Measurements from ENCODE around the gene LMF2.
A peak's percentile ranks its signal among the peaks of the same experiment; 100 is the strongest.

Gene LMF2

DNA sequence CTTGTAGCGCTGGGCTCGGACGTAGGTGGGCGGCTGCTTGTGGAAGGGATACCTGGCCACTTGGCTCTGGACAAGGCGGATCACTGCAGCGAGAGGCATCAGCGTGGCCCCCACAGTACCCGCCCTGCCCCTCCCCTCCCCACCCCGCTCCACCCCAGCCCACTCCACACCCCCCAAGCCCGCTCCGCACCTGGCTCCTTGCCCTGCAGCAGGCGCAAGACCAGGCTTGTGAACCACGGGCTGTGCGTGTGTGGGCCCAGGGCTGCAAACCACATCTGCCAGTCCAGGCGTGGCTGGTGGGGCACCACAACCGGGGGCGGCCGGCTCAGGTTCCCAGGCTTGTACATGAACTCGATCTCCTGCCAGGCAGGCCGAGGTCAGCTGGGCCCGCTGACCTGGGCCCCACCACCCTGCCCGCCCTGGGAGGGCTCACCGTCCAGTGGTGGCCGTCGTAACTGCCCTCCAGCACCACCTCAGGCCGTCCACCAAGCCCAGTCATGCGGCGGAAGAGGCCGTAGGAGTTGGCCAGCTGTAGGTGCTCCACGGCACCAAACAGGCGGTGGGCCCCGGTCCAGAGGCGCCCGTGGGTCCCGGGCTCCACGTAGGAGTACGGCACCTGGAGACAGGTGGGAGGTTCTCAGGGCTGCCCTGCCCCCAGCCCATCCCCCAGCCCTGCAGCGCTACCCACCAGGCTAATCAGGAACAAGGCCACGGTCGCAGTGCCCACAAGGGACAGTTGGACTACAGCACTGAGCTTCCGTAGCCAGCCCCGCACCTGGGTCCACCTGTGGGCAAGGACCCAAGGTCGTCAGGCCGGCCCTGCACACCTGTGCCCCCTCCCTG, 2.9 kb downstream of the LMF2 start:
- no peak for DNase-seq (ENCODE audit: low read depth)

DNA sequence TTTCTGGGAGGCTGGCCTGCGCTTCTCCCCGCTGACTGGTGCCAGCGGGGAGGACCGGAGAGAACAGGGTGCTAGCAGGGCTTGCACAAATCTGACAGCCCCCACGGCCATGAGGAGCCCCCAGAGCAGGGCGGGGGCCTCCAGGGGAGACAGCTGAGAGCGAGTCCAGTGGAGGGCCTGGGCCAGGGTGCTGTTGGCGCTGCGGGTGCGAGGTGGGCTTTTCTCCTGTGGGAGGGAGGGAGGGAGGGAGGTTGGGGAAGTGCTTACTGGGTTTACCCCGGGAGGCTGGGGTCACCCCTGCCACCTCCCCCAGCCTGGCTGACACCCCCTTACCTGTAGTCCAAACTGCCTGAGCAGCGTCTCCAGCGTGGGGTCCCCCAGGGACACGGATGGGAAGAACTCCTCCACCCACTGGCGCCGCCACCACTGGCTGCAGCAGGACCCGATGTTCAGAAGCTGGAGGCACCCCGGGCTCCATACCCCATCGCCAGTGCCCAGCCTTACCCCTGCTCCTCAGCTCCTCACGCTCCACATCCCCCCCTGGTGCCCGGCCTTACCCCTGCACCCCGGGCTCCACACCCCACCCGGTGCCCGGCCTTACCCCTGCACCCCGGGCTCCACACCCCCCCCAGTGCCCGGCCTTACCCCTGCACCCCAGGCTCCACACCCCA, 3.9 kb downstream of the LMF2 start:
- DNase-seq (ENCODE audit: low read depth) = no peak

DNA sequence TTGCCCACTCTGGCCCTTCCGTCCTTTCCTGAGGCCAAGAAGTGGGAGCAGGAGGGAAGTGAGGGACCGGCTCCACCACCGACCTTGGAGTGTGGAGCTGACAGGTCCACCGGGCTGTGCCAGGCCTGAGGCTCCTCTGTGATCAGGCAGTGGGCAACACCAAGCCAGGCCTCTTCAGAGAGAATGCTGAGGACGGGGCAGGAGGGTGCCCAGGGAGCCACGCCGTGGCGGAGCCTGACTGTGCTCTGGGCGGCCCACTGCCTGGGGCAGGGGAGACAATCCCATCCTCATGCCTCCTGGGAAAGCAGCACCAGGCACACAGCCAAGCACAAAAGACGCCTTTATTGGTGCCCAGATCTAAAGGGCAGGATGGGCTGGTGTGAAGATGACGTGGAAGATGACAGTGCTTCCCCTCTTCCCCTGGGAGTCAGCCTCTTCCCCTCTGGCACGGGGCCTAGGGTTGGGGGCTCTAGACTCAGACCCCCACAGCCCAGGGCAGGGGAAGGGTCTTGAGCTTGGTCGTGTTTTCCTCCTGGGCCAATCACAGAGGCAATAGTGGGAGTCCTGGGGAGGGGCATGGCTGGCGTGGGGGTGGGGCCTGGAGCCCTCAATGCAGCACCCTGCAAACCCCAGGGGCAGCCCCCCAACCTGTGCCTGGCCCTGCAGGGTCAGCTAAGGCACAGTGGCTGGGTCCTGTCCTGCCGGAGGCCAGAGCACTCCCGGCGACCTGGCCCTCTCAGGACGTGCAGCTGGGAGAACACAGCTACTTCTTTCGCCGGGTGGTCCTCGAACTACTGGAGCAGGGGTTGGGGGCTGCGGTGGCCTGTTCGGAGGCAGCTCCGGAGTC, 4.7 kb downstream of the LMF2 start:
- DNase-seq (ENCODE audit: low read depth) = no peak

DNA sequence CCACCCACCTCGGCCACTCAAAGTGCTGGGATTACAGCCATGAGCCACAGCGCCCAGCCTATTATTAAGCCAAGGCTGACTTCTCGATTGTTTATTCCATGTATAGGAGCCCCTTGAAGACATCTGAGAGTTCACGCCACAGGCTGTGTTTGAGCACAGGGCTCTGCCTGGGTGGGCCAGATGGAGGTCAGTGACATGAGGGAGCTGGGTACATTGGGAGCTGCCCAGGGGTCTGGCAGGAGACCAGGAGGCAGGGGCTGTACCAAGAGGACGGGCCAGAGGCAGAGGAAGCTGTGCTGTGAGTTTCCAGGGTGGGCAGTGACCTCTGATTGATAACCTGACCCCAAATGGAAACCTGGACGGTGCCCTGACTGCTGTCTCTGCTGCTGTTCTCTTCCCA, 5.4 kb downstream of the LMF2 start:
- DNase-seq (ENCODE audit: low read depth) = no peak

DNA sequence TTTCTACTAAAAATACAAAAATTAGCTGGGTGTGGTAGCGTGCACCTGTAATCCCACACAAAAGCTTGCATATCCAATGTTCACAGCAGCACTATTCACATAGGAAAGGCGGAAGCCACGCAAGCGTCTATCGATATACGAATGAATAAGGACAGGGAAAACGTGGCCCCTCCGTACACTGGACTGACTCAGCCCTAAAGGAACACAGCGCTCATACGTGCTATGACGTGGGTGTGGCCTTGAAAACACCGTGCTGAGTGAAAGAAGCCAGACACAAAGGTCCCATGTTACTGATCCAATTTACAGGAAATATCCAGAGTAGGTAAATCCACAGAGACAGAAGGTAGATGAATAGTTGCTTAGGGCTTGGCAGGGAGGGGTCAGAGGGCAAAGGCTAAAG, 7.0 kb downstream of the LMF2 start:
- no peak for DNase-seq (ENCODE audit: low read depth)

DNA sequence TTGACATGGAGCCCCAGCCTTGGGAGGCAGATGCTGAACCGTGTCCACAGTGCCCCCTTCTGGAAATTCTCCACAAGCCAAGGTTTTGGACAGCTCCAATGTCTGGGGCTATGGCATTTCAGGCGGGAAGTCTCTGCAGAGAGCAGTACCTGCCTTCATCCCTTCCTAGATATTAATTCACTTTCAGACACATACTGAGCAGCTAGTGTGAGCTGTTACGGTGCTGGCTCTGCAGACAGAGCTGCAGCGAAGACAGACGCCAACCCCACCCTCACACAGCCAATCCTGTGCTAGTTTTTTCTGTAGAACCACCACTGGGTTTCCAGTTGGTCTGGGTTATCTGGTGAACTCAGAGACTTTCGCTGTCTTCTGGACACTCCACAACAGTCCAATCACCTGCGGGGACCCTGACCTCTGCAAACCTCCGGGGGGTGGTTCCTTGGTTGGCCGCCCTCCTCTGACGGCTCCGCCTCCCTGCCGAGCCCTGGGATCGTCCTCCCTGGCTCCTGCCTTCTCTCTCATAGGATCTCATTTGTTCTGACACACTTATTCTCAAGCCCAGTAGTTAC, 9.1 kb downstream of the LMF2 start:
- peak; percentile 75 for DNase-seq (ENCODE audit: low read depth)

DNA sequence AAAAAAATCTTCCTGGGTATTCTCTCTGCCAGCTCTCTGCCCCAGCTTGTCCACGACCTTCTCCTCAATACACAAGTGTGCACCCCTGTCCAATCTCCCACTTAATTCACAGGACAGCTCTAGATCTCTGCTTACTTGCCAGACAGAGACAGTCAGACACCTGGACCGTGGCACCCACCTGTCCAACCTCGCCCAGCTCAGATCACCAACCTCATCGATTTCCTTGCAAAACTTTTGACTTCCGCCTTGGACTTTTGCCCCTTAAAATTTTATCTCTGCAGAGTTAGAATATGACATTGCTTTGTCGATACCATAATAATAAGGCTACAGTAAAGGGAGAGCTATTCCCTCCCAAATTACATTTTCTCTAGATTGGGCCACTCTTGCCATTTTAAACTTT, 10.4 kb downstream of the LMF2 start:
- DNase-seq (ENCODE audit: low read depth) = no peak

DNA sequence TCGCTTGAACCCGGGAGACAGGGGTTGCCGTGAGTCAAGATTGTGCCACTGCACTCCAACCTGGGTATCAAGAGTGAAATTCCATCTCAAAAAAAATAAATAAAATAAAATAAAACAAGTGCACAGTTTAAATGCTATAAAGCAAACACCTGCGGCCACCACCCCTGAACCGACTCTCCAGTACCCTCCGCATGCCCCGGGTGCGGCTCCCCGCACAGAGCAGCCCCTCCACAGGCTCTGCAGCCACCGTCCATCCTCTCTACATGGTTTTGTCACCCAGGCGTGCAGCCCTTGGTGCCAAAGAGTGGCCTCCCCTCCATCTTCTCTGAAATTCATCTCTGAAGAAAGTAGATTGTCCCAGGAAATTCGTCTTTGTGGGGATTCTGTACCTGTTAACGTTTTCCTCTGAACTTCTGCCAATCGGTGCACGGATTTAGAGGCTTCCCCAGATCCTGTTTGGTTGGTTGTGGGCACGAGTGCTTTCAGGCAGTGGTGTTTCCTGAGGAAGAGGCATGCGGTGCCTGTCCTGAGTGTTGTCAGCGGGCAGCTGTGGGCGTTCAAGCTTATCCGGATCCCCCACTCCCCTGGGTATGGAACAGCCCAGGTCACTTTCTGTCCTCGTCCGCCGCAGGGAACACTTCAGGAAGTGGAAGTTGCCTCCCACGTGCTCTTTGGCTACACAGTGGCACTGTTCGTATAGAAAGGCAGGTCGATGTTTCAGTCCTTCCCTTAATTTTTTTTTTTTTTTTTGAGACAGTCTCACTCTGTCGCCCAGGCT, 16.8 kb downstream of the LMF2 start:
- DNase-seq (ENCODE audit: low read depth) = no peak

DNA sequence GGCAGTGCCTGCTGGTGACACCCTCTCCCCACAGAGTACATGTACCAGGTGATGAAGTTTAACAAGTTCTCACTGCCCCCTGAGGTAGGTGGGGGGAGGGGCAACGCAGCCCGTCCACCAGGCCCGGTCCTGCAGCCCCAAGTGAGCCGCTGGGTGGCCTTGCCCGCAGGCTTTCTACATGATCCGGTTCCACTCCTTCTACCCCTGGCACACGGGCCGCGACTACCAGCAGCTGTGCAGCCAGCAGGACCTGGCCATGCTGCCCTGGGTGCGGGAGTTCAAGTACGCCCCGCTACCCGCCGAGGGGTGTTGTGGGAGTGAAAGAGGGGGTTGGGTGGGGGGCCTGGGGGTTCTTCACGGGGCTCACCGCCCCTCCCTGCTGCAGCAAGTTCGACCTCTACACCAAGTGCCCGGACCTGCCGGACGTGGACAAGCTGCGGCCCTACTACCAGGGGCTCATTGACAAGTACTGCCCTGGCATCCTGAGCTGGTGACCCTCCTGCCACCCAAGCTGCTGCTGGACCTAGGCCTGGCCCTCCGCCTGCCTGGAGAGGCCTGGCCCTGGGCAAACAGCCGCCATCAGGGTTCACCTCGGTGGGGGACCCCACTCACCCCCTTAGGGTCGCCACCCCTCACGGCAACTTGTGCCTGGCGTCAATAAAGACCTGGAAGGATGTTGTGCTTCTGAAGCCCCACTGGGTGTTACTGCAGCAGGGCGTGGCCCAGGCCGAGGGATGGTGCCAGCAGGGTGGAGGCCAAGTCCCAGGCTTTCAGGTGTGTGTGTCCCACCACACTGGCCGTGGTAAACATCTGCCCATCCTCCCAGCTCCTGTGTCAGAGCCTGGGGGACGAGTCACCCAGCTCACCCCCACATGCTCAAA, 17.9 kb downstream of the LMF2 start:
- DNase-seq (ENCODE audit: low read depth) = no peak

DNA sequence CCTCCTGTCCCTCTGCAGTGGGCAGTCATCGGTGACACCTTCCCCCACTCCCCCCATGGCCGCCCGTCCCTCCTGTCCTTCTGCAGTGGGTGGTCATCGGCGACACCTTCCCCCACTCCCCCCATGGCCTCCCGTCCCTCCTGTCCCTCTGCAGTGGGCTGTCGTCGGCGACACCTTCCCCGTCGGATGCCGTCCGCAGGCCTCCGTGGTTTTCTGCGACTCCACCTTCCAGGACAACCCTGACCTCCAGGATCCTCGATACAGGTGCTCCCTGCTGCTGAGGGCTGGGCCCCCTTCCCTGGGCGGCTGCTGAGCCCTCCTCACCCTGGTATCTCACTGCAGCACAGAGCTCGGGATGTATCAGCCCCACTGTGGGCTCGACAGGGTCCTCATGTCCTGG, 18.6 kb downstream of the LMF2 start:
- no peak for DNase-seq (ENCODE audit: low read depth)

DNA sequence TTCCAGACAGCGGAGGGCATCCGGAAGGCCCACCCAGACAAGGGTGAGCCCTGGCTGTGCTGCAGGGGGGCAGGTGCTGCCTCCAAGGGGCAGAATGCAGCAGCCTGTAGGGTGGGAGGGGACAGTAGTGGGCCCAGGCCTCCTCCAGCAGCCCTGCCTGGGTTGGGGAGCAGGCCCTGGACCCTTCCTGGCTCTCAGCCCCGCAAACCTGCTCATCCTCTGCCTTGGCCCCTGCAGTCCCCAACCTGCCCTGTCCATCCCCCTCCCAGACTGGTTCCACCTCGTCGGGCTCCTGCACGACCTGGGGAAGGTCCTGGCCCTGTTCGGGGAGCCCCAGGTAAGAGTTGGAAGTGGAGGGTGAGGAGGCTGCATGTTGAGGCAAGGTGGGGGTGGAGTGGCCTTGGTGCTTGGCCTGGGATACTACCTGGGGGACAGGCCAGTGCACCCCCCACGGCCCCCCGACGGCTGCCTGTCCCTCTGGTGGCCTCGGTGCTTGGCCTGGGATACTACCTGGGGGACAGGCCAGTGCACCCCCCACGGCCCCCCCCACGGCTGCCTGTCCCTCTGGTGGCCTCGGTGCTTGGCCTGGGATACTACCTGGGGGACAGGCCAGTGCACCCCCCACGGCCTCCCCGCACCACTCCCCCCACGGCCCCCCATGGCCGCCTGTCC, 19.4 kb downstream of the LMF2 start:
- no peak for DNase-seq (ENCODE audit: low read depth)

DNA sequence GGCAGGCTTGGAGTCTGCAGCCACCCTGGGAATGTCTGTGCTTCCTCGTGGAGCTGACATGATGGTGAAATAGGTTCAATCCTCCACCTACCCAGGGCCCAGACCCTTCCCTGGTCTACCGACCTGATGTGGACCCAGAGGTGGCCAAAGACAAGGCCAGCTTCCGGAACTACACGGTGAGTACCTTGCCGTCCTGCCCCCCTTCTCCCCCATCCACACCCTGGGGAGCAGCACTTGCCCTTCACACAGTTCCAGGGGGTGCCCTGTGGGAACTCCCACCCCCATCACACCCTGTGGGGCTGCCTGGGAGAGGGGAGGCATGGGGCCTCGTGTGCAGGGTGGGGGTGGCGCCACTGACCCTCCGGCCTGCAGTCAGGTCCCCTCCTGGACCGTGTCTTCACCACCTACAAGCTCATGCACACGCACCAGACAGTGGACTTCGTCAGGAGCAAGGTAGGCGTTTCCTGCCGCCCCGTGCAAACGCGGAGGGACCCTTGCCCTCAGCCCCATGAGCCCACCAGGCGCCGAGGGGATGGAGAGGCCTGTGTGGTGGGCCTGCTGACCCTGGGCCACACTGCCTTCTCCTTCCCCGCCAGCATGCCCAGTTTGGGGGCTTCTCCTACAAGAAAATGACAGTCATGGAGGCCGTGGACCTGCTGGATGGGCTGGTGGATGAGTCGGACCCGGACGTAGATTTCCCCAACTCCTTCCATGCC, 20.1 kb downstream of the LMF2 start:
- no peak for DNase-seq (ENCODE audit: low read depth)

DNA sequence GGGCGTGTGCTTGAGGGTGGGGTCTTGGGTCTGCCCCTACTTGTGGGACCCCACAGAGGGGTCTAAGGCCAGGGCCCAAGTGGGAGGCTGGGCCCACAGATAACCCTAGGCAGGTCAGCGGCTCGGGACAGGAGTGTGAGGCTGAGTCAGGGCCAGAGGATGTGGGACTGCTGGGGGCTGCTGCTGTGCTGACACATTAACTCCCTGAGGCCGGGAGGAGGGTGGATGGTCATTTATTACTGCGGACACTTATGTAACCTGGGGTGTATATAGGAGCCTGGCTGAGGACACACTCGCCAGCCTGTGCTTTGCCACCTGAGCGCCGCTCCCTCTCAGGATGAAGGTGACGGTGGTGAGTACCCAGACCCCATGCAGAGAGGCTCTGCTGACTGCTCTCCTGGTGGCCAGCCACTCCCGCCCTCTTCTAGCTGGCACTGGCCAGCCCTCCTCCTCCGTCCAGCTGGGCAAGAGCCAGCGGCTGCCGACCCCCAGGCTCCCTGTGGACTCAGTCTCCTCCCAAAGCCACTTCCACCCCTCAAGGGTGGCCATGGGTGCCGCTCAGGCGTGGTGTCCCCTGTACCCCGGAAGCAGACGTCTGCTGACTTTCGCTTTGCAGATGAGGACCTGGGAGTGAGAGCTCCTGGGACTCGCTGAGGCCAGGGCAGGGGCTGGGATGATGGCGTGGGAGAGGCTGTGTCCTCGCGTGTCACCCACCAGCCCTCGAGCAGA, 20.8 kb downstream of the LMF2 start, which contains the start of gene MIOX:
MIOX (plus strand) TSS at position 299 of the 729 bp plus-strand sequence; CDS start at position 338, 39 bp downstream.
- DNase-seq (ENCODE audit: low read depth) = peak; percentile 79

DNA sequence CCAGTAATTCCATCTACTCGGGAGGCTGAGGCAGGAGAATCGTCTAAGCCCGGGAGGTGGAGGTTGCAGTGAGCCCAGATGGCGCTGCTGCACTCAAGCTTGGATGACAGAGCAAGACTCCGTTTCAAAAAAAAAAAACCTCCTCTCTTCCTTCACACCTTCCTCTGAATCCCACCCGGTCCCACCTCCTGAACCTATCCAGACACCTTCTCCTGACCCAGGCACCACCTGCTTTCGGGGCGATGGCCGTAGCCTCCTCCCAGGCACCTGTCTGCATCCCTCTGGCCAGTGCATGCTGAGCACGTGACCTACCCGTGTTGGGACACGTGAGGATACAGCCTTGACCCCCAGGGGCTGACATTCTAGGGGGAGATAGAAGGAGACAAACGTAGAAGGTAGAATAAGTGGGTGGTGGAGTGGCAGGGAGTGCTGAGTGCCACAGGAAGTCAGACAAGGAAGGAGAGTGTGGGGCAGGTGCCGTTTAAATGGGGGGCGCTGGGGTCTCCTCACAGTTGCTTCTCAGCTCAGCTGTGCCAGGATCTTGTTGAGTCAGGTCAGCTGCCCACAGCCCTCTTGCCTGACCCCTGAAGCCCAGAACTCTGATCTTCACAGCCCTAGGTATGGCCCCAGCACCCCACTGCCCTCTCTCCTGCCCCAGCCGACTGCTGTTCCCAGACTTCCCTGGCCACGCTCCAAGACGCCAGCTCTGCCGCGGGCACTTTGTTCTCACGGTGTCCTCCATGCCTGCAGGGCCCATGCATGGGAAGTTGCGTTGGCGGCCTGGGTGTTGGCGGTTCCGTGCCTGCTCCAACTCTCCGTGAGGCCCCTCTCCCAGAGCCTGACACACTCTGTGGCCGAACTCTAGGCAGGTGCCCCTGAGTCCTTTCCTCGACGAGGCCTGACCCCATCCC, 22.0 kb downstream of the LMF2 start:
- DNase-seq (ENCODE audit: low read depth) = no peak

DNA sequence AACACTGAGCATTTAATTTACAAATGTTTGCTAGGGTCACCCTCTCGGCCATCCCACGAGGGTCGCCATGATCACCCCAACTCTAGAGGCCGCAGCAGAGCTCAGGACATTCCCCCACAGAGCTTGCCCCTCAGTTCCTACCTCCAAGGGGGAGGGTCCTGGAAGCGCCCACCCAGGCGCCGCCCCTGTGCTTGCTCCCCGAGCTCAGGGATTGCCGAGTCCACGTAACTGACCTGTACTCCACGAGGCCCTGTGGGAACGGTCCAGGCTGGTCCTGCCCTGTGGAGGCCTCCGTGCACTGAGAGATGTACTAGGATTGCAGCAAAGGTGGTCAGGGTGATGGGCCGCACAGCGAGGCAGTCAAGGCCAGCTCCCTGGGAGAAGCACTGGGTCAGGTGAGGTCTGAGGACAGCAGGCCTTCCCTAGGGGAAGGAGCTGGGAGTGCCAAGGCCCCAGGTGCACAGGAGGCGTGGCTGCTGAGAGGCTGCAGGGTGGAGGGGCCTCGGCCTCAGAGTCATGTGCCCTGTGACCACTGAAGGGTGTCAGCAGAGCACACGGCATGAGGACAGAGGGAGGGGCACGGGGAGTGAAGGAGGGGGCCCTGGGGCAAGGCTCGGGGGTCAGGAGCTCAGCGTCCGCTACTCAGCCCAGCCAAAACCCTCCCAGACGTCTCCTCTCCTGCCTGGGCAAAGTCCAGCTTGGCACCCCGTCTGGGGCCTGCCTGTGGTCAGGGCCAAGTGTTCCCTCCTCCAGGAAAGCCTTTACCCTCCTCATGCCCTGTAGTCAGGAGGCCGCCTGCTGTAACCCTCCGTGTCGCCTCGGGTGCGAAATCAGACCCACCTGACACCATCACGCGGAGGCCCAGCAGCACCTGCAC, 23.3 kb downstream of the LMF2 start:
- no peak for DNase-seq (ENCODE audit: low read depth)

DNA sequence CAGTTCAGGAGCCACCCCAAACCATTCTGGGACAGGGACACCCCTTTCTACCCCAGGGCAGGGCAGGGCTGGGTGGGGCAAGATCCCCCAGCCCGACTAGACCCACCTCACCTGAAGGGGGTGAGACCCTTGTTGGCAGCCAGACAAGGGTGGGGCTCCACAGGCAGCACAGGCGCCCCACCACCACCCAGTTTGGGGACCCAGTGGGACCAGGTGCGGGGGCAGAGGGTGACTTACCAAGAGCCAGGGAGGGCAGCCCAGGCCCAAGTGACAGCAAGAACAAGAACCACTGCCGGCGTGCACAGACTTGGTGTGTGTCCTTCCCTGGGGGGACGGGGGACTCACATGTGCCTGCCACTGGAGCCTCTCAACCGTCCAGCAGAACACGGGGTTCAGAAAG, 23.9 kb downstream of the LMF2 start:
- no peak for DNase-seq (ENCODE audit: low read depth)

Measured in ELR (cell line).